ENCODE results near the gene PIAS1. TPM values are rescaled to one million over a fixed set of nuclear protein-coding genes. Genes with fewer than 3 reads are reported as not detected.
"Not testable (repeated sequence)": the region's sequence is repeated elsewhere in the genome, so short reads cannot be mapped to it uniquely, and the experiment has no call there.

The PIAS1 gene
- total RNA-seq, 1 donor from 2014 or later = 18.7 TPM

- DNase-seq = peak; percentile 77
Measured at GRCh38 chr15:68204776-68205557, 150.9 kb downstream of the PIAS1 start, which contains the start of gene CALML4. Gene CALML4 (minus strand): TSS chr15:68205332. CDS start chr15:68205247, 85 bp downstream.

DNA sequence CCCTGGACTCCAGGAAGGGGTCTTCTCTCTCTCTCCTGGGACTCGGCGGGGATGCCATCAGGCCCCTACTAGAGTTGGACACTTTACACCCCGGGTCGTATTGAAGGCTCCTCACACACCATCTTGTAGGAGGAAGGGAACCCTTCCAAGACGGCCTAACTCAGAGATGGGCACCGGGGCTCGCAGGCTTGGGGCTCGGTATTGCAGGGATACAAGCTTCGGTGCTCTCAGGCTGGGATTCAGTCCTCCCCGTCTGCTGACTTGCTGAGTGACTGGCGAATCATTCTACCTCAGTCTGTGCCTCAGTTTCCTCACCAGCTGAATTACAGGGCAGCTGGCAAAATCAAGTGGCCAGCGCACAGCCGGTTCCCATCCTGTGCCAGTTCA lies 151.4 kb downstream of the PIAS1 start:
- DNase-seq = no peak

DNA sequence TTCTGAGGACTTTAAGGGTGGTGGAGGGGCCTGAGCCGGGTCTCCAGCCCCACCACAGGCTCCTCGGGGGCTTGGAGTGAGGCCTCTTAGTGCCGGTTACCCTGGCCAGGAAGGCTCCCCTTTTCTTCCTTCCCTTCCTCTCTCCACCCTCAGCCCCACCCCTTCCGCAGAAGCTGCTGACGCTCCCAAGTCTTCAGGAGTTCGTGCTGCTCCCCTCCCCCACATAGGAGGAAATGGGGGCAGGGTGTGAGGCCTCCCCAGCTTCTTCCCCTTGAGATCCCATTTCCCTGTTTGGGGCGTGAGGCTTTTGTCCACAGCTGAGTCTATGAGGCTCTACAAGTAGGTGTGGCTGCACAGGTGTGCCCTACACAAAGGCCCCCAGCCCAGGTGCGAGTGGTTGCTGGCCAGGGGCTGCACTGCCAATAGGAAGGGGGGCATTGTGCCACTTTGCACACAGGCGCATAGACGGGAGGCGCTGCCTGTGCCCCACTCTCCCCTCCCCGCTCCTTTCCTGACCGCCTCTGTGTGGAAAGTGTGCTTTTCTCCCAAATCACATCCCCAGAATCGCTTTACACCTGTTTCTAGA lies 151.9 kb downstream of the PIAS1 start:
- DNase-seq = peak; percentile 28

GRCh38 chr15:68206711-68207151 lies 152.6 kb downstream of the PIAS1 start:
- no peak for DNase-seq

DNA sequence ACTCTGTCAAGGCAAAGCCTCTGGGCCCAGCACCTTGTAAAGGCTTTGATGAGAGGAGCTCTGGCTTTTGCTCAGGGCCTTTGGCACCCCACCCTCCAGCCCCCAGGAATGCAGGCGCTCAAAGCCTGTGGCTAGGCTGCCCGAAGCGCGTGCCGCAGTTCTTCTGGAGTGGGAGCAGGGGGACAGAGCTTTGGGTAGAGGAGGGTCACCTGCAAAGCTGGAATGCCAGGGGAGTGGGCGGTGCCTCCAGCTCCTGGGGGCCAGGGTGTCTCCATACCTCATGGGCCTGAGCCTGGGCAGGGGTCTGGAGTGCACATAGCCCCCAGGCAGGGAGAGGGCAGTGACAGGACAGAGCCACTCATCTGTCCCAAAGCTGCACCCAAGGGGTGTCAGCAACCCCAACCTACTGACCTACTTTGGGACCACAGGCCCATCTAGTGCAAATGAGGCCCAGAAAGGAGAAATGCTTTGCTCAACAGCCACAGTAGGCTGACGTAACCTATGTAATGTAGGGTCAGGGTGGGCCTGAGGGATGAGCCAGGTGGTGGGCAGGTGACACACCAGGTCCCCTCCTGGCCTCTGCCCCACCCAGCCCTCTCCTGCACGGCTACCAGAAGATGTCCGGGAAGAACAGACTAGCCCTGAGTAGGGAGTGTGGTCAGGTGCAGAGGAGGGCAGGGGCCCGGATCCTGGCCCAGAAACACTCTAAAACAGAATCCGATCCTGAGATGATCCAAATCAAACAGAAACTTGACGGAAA lies 153.2 kb downstream of the PIAS1 start:
- DNase-seq = no peak

GRCh38 chr15:68208136-68208535 lies 154.0 kb downstream of the PIAS1 start:
- DNase-seq = no peak

DNA sequence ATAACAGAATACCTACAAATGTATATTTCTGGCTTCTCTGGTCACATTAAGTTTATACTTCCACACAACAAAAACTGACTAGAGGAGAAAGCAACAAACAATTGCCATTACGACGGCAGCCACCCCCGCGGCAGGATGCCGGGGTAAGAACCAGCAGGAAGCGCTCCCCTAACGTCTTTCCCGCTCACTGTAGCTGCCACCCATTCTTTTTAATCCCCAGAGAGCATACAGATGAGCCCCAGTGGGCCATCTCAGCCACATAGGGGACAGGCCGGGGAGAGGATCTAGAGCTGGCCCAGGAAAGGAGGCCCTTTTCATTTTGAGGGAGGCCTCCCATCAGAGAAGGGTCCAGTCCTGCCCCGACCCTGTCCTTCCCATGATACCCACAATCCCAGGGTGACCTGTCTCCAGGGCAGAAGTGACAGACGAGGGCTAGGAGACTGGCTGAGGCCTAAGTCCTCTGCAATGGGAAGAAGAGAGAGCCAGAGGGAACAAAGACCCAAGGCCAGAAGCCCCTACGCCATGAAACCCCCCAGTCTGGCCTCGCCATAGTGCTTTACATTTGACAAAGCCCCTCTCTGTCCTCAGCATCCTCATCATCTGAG lies 154.6 kb downstream of the PIAS1 start:
- no peak for DNase-seq

- DNase-seq = no peak
Measured at GRCh38 chr15:68209272-68209671, 155.2 kb downstream of the PIAS1 start.

GRCh38 chr15:68209735-68210408 lies 155.8 kb downstream of the PIAS1 start:
- DNase-seq = no peak

- DNase-seq = no peak
Measured at GRCh38 chr15:68210409-68210756, 156.3 kb downstream of the PIAS1 start.

- peak; percentile 73 for DNase-seq
Measured at GRCh38 chr15:68210821-68211655, 156.9 kb downstream of the PIAS1 start.

DNA sequence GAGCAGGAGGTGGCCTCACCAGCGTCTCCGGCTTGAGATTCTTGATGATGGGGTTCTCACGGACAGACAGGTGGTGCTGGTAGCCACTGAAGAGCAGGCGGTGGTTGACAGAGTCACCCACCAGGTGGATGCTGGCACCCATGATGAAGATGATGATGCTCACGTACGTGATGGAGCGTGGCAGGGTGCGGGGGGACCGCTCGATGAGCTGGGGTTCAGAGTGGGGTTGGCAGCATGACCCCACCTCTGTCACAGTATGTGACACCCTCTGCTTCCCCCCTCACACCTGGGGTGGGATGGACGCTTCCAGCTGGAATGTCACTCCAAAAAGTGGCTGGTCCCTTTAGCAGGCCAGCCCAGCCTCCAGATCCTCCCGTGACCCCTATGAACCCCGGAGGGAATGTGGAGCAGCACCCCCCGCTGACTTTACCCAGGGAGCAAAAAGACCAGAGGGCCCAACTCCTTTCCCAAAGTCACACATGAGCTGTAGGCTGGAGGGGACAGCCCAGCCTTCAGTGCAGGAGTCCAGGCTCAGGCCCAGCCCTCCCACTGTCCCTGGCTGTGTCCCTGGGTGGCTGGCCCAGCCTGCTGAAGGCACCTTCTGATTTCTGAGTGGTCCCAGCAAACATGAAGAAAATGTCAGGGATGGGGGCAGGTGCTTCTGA lies 157.7 kb downstream of the PIAS1 start:
- no peak for DNase-seq

- not testable (repeated sequence) for DNase-seq
Measured at GRCh38 chr15:68213491-68213845, 159.4 kb downstream of the PIAS1 start.

GRCh38 chr15:68213991-68214837 lies 160.1 kb downstream of the PIAS1 start:
- DNase-seq = no peak

GRCh38 chr15:68214838-68215254 lies 160.7 kb downstream of the PIAS1 start:
- DNase-seq = no peak

DNA sequence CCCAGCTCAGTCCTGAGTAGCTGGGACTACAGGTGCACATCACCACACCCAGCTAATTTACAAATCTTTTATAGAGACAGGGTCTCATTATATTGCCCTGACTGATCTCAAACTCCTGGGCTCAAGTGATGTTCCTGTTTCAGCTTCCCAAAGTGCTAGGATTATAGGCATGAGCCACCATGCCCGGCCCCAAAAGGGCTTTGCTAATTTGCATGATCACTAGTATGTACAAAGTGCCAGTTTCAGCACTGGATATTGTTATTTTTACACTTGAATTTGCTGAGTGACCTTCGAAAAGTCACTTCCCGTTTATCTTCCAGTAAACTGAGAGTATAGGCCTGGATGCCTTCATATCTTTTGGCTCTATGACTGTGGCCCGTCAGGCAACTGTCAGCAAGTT lies 163.2 kb downstream of the PIAS1 start:
- DNase-seq = no peak

DNA sequence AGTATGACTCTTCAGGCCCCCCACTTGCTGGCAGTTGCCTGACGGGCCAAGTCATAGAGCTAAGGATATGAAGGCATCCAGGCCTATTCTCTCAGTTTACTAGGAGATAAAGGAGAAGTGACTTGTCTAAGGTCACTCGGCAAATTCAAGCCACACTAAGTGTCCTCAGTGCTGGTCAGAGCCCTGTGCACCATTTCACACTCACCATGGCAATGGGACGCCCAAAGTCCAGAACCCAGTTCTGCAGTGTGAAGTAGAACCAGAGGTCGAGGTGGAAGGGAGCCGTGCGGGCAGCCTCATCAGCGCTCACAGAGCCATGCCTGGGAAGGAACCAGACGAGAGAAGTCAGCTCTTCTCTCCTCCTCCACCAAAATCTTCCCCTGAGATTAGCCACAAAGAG lies 164.2 kb downstream of the PIAS1 start:
- DNase-seq = no peak

DNA sequence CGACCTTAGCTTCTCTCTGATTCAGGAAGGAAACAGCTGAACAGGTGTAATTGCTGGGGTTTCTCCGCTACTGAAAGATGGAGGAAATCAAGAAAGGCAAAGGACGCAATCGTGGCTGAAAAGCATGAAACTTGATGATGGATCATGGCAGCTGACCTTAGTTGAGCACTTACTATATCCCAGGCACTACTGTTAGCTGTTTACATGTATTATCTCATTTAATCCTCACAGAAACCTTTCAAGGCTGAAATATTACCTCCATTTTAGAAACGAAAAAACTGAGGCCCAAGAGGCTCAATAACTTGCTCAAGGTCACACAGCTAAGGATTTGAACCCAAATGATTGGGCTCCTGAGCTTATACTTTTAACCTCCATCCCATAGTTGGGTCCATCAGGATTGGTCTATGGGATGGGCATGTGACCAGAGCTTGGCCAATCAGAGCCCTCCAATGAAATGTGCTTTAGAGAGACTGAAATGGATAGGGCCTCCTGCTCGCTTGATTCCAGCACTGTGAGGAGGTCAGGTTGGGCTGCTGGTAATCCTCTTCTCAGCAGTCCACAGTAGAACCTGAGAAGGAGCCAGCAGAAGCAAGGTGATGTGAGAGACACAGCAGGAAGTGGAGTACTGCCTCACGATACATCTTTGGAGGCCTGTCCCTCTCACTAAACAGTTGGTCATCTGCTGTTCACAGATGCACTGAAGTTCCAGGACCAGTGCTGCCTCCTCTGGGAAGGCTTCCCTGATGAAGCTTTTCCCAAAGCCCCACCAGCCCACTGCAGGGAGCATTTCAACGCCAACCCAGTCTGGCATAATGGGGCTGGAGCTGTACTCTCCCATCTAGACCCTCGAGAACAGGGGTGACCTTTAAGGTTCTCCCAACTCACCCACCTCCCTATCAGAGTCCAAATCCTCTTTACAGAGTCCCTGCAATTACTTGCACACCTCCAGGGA lies 165.0 kb downstream of the PIAS1 start:
- DNase-seq = no peak

DNA sequence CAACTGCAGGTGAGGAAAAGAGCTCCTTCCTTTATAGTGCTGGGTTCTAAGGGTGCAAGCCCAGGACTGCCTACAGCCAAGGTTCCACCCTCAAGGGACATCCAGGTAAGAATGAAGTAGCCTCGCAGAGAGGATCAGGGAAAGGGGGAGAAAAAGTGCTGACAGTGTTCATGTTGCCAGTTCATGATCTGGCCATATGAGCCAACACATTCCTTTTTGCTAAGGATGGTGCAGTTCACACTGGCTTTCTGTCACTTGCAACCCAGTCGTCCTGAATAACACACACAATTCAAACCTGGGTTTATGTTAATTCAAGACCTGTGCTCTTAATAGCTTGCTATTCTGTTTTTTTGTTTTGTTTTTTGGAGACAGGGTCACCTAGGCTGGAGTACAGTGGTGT lies 166.4 kb downstream of the PIAS1 start:
- DNase-seq = no peak

All from dermis blood vessel endothelial cell (primary cell).